ENCODE data around the gene LRRC8C.

DNA sequence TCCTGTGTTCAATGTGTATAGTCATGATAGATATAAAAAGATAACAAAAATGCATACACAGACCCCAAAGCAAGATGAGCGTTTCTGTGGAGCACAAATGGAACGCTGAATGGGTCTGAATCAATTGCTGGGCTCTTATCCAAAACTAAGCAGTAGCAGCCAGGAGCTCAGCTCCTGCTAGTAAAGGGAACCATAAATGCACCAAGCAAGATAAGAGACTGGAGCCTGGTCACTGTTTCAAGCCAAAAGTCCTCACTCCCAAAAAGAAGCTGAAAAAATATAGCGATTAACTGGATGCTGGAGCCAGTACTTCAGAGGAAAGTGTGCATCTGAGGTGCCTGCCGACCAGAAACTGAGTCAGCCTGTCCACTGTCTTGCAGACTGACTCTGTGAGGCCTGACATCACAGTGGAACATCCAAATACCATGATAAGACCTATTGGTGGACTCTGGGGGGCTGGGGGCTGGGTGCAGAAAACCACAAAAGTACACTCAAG lies 68.9 kb downstream of the LRRC8C start:
- TF ChIP-seq, protein P1, sequence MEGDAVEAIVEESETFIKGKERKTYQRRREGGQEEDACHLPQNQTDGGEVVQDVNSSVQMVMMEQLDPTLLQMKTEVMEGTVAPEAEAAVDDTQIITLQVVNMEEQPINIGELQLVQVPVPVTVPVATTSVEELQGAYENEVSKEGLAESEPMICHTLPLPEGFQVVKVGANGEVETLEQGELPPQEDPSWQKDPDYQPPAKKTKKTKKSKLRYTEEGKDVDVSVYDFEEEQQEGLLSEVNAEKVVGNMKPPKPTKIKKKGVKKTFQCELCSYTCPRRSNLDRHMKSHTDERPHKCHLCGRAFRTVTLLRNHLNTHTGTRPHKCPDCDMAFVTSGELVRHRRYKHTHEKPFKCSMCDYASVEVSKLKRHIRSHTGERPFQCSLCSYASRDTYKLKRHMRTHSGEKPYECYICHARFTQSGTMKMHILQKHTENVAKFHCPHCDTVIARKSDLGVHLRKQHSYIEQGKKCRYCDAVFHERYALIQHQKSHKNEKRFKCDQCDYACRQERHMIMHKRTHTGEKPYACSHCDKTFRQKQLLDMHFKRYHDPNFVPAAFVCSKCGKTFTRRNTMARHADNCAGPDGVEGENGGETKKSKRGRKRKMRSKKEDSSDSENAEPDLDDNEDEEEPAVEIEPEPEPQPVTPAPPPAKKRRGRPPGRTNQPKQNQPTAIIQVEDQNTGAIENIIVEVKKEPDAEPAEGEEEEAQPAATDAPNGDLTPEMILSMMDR (IDR thresholded peaks at IDR 0.05; ENCODE audit: insufficient read depth, low read depth, low read length): no peak
- no peak for TF ChIP-seq EZH2 (IDR thresholded peaks at IDR 0.05; ENCODE audit: insufficient read depth, low read length)

All from astrocyte (in vitro differentiated cells and primary cell).